Heart right ventricle (tissue), 16 donors: ENCODE measurements around the gene STK40. TPM values are rescaled to one million over a fixed set of nuclear protein-coding genes. Genes with fewer than 3 reads are reported as not detected.

Experiments used
- ATAC-seq, 8 donors: fragments of 200-7000 bp; cut with Tn5 transposase; one replicate each; pipeline ENCODE4 v1.9.1; 2020; ENCODE audit warnings: mild to moderate bottlenecking in 8 of 8, moderate library complexity in 8 of 8, moderate number of reproducible peaks in 1 of 8
- DNase-seq, 2 donors: peaks; one replicate each; pipeline ENCODE4 v3.0.0-alpha.2; 2020
- H3K27ac ChIP-seq, 10 donors: fragments of 200-600 bp; sonication (generic) in 2 of 10; one replicate each; pipeline versions ENCODE4 v1.5.0 to v1.8.0; 2020 to 2022; ENCODE audit warnings: mild to moderate bottlenecking in 3 of 10
- H3K27me3 ChIP-seq, 7 donors: fragments of 200-600 bp; one replicate each; pipeline ENCODE4 v1.8.0; 2021 to 2022; ENCODE audit warnings: mild to moderate bottlenecking in 2 of 7
- H3K36me3 ChIP-seq, 9 donors: fragments of 200-600 bp; sonication (generic) in 1 of 9; one replicate each; pipeline versions ENCODE4 v1.5.0 to v1.8.0; 2020 to 2022; ENCODE audit warnings: mild to moderate bottlenecking in 2 of 9
- H3K4me1 ChIP-seq, 9 donors: fragments of 200-600 bp; sonication (generic) in 1 of 9; one replicate each; pipeline versions ENCODE4 v1.5.0 to v1.8.0; 2020 to 2022; ENCODE audit warnings: mild to moderate bottlenecking in 4 of 9
- H3K4me3 ChIP-seq, 10 donors: fragments of 200-600 bp; sonication (generic) in 2 of 10; one replicate each; pipeline versions ENCODE4 v1.5.0 to v1.8.0; 2020 to 2022; ENCODE audit warnings: mild to moderate bottlenecking in 7 of 10, moderate library complexity in 2 of 10
- H3K9me3 ChIP-seq, 11 donors: fragments of 200-600 bp in 10 of 11; sonication (generic) in 2 of 11; one replicate each; pipeline versions ENCODE4 v1.5.0 to v1.8.0; 2013 to 2022; ENCODE audit warnings: mild to moderate bottlenecking in 2 of 11, control low read depth in 1 of 11, moderate library complexity in 1 of 11
- CTCF ChIP-seq, 9 donors: fragments of 200-600 bp; sonication (generic) in 2 of 9; IDR thresholded peaks; one replicate each; pipeline versions ENCODE4 v1.5.0 to v1.8.0; 2021 to 2022; ENCODE audit warnings: antibody characterized with exemption in 9 of 9, mild to moderate bottlenecking in 5 of 9, moderate library complexity in 1 of 9
- WGBS, 2 donors: extraction: QIAGEN DNeasy Blood & Tissue Kit; methylation state at CpG; one replicate each; pipeline ENCODE4 v1.1.7; 2013; ENCODE audit warnings: inconsistent platforms in 1 of 2; 5-methylcytosine and 5-hydroxymethylcytosine counted together
- intact Hi-C, 10 donors: fragments of 100-400 bp; cut with DNase I; formaldehyde crosslinking; loops; one replicate each; pipeline versions ENCODE4 v1.11.1 to v1.14.2; 2022
- polyA plus RNA-seq, 2 donors: library from polyadenylated mRNA; stranded (reverse); fragments of 200-250 nt; gene quantifications; one replicate each; pipeline ENCODE4 v1.2.3, GENCODE V29; 2013
- total RNA-seq, 10 donors: library from RNA; stranded (reverse); fragmentation: NEBNext Ultra II Directional in 3 of 10; extraction: Animal tissue kit (Norgen Biotek cat#: 25700) in 3 of 10; gene quantifications; one replicate each; pipeline versions ENCODE4 v1.2.1 to v1.2.4, GENCODE V29; 2021 to 2023
- donor health status: Arrhythmogenic right ventricular cardiomyopathy.
- donor health status: ischemic (EF 13 %, LVEDD 7.1; RV severe dilation, severe dysfunction).
- donor health status: healthy with polysubstance abuse.
- donor health status: DM: no; HTN: yes; CAD: no.
- donor health status: DM: no; HTN: no; CAD: no.
- donor health status: ischemic (EF 25% LVEDD 6.9; RV normal size, moderate dysfunction).
- donor health status: ischemic (EF 25% LVEDD 5.7; RV mildly dilated, moderate dysfunction).
- donor health status: healthy.
- donor health status: DM: yes; HTN: yes; CAD: no.
- donor health status: Ischemic cardiomyopathy.
- donor health status: ischemic (EF 35%, LVEDD 5.7; RV mildly dilated, moderate dysfunction).
- donor health status: nonischemic (EF 11% LVEDD 7.7; RV severe dilation, severe dysfunction).
- donor health status: DM: yes; HTN: yes; CAD: no.
- donor health status: PGD.
- donor health status: ischemic (EF 29% LVEDD 5.4; RV normal size, mild dysfunction).
- donor health status: nonischemic (EF 23%, LVEDD 6.1; RV moderate dilation, normal function).

STK40 gene
- total and polyA plus RNA-seq, 12 donors: 15.5 to 81.6 (median 57.3) TPM

DNA sequence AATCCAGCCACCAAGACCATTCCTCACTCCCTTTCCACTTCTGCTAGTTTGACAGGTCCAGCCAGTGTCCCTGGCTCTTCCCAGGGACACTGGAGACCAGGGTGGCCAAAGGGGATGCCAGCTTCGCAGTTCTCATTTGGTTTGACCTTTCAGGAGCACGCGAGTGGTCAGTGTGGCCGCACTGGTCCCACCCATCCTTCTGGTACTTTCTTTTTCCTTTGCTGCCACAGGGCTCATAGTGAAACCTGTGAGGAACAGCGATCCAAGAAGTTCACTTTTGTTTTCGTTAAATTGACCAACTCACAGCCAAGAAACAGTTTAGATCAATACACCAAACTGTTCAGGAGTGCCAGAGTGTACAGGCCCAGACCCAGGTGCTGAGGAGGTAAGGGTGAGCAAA, 47.9 kb downstream of the STK40 start:
- H3K4me1 ChIP-seq: peaks cover 2 to 33% (median 26%) of the 10 kb centered on the region in 9 donors
- intact Hi-C loops: no loop called here
- ATAC-seq (no peak), DNase-seq (no peak)
- H3K4me3 ChIP-seq: no peak overlapping the region
- WGBS, 2 donors: 76 to 87% methylated on average over 6 of the region's 6 CpGs
- H3K9me3 ChIP-seq: no peaks in the 10 kb centered on the region
- no peak for TF ChIP-seq CTCF (IDR thresholded peaks at IDR 0.05)
- peaks cover 0 to 37% (median 12%) of the 10 kb centered on the region in 9 donors for H3K36me3 ChIP-seq
- peak overlapping the region in 6 of 10 donors; percentile 39 to 76 (median 69) for H3K27ac ChIP-seq
- H3K27me3 ChIP-seq: no peaks in the 10 kb centered on the region

DNA sequence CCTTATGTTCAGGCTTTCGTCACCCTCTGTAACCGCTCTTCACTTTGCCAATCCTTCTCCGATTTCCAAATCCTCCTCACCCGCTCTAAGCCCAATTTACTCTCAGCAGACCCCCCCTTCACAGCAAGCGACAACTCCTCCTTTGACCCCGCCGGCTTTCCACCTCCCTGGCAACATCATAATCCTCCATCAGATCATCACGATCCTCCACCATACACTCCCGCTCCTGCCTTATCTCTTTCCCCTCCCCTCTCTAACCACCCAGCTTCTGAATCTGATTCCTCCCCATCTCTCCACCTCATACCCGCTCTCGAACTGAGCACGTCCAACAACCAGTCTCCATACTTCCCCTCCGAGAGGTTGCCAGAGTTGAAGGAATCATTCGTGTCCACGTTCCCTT, 54.8 kb downstream of the STK40 start:
- TF ChIP-seq CTCF (IDR thresholded peaks at IDR 0.05): no peak
- H3K27me3 ChIP-seq: no peaks in the 10 kb centered on the region
- intact Hi-C loops: no loop called here
- ATAC-seq (no peak), DNase-seq (no peak)
- H3K4me1 ChIP-seq: peaks cover 0 to 18% (median 13%) of the 10 kb centered on the region in 9 donors
- no peak overlapping the region for H3K4me3 ChIP-seq
- WGBS, 2 donors: 92 to 94% methylated on average over 15 of the region's 15 CpGs
- H3K36me3 ChIP-seq: no peaks in the 10 kb centered on the region
- no peak overlapping the region for H3K27ac ChIP-seq
- H3K9me3 ChIP-seq: no peaks in the 10 kb centered on the region

DNA sequence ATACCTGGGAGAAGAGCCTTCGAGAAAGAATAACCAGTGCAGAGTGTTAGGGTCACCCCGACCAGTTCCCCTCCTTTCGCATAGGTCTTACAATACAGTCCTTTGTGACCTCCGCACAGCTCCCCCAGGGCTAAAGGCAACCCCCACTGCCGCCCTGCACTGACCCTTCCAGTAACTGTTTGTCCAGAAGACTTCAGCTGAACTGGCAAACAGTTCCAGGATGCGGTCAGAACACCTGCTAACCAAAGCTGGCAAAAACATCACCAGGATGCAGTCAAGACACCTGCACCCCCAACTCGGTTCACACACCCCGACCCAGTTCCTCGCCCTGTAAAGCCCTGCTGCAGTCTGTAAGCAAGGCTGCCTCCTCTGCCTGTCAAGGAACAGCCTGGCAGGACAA, 55.9 kb downstream of the STK40 start:
- H3K36me3 ChIP-seq: no peaks in the 10 kb centered on the region
- intact Hi-C loops: loop anchor here in 3 of 10 donors (5.0 kb wide), 1 partner anchor 37 kb away; no protein-coding TSS in a partner anchor
- no peaks in the 10 kb centered on the region for H3K27me3 ChIP-seq
- H3K27ac ChIP-seq: no peak overlapping the region
- peaks cover 0 to 23% (median 13%) of the 10 kb centered on the region in 9 donors for H3K4me1 ChIP-seq
- H3K4me3 ChIP-seq: no peak overlapping the region
- ATAC-seq: no peak
- H3K9me3 ChIP-seq: no peaks in the 10 kb centered on the region
- WGBS, 2 donors: 75 to 87% methylated on average over 9 of the region's 9 CpGs
- no peak for DNase-seq
- no peak for TF ChIP-seq CTCF (IDR thresholded peaks at IDR 0.05)

- Histone ChIP-seq H3K9me3 (no peaks in the 10 kb centered on the region), H3K4me1 (peaks cover 7 to 34% (median 24%) of the 10 kb centered on the region in 9 donors), H3K27ac (no peak overlapping the region), H3K27me3 (no peaks in the 10 kb centered on the region), H3K36me3 (no peaks in the 10 kb centered on the region), H3K4me3 (no peak overlapping the region)
- DNase-seq: no peak
- no peak for TF ChIP-seq CTCF (IDR thresholded peaks at IDR 0.05)
- peak in 6 of 8 donors; percentile 44 to 66 (median 61) for ATAC-seq
- intact Hi-C loops: loop anchor here in 3 of 10 donors (5.0 kb wide), 1 partner anchor 39 kb away; no protein-coding TSS in a partner anchor
- WGBS, 2 donors: 56 to 70% methylated on average over 6 of the region's 6 CpGs
Measured at GRCh38 chr1:36328713-36329112, 57.0 kb downstream of the STK40 start.
